CD4-positive, alpha-beta T cell treated with Interleukin-6 at 100 ng/mL for 8 hours (primary cell): ENCODE measurements around the gene RNF168.
"Not testable (repeated sequence)": the region's sequence is repeated elsewhere in the genome, so short reads cannot be mapped to it uniquely, and the experiment has no call there.

ENCODE experiments used
- DNase-seq: peaks from one replicate; pipeline ENCODE4 v3.0.0-alpha.2; 2020; ENCODE audit warnings: mixed read lengths, low spot score

RNF168 gene

GRCh38 chr3:196463804-196464203 is 39.8 kb downstream of the RNF168 start:
- DNase-seq = no peak

GRCh38 chr3:196463478-196463756 is 40.2 kb downstream of the RNF168 start:
- no peak for DNase-seq

GRCh38 chr3:196462680-196463477 is 40.7 kb downstream of the RNF168 start:
- not testable (repeated sequence) for DNase-seq

- DNase-seq = no peak
Observed at GRCh38 chr3:196458063-196458462, 45.5 kb downstream of the RNF168 start.

- DNase-seq = not testable (repeated sequence)
Observed at GRCh38 chr3:196457470-196457869, 46.1 kb downstream of the RNF168 start.

GRCh38 chr3:196454935-196455334 is 48.6 kb downstream of the RNF168 start:
- no peak for DNase-seq

- not testable (repeated sequence) for DNase-seq
Observed at GRCh38 chr3:196445391-196445790, 58.2 kb downstream of the RNF168 start.

DNA sequence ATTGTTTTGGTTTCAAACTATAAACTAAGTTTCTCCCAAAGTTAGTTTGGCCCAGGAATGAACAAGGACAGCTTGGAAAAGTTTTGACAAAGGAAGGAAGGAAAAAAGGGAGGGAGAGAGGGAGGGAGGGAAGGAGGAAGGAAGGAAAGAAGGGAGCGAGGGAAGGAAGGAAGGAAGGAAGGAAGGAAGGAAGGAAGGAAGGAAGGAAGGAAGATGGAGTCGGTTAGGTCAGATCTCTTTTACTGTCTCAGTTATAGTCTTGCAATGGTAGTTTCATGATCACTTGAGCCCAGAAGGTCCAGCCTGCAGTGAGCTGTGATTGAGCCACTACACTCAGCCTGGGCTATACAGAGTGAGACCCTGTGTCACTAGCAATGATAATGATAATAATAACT is 59.1 kb downstream of the RNF168 start:
- no peak for DNase-seq

- no peak for DNase-seq
Observed at GRCh38 chr3:196440696-196441095, 62.9 kb downstream of the RNF168 start.

- no peak for DNase-seq
Observed at GRCh38 chr3:196440041-196440537, 63.5 kb downstream of the RNF168 start.

DNA sequence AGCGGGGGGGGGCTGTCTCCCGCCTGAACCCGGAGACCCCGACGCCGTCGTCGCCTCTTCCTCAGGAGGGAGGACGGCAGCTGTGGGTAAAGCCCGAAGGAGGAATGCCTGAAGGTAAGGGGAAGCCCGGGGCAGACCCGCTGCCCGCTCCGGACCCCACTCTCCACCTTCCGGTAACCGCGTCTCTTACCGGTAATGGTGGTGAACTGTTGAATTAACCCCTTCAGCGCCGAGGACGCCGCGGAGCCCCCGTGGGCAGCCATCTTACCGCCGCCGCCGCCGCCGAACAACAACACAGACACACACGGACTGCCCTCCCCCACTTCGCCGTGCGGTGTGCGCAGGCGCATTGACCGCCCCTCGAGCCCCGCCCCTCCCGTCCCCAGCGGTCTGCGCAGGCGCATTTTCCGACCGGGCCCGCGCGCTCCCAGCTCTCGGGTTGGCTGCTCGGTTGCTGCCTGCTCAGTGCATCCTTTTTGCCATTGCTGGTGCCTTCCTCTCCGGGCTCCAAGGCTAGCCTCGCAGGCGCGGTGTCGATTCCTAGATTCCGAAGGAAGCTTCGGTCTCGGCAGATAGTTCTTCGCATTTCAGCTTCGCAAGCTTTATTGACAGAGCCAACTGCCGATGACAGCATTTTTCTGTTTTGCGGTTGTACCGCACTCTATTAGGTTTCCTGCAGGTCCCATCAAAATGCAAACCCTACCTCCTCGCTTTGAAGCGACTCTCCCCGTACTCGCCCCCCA is 71.3 kb downstream of the RNF168 start, which contains the start of gene UBXN7:
UBXN7 (minus strand) TSS at position 291 of the 743 bp plus-strand sequence; CDS start at position 263, 28 bp downstream.
- DNase-seq = peak; percentile 94

- DNase-seq = peak; percentile 15
Observed at GRCh38 chr3:196431181-196432136, 72.1 kb downstream of the RNF168 start.

GRCh38 chr3:196428041-196428440 is 75.5 kb downstream of the RNF168 start:
- DNase-seq = no peak

DNA sequence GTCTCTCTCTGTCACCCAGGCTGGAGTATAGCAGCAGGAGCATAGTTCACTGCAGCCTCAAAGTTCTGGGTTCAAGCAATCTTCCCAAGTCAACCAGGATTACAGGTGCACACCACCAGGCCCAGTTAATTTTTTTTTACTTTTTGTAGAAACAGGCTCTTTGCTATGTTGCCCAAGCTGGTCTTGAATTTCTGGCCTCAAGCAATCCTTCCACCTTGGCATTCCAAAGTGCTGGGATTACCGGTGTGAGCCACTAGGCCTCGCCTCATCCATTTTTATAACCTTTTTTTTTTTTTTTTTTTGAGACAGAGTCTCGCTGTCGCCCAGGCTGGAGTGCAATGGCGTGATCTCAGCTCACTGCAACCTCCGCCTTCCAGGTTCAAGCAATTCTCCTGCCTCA is 79.1 kb downstream of the RNF168 start:
- not testable (repeated sequence) for DNase-seq

- no peak for DNase-seq
Observed at GRCh38 chr3:196423044-196423781, 80.4 kb downstream of the RNF168 start.

DNA sequence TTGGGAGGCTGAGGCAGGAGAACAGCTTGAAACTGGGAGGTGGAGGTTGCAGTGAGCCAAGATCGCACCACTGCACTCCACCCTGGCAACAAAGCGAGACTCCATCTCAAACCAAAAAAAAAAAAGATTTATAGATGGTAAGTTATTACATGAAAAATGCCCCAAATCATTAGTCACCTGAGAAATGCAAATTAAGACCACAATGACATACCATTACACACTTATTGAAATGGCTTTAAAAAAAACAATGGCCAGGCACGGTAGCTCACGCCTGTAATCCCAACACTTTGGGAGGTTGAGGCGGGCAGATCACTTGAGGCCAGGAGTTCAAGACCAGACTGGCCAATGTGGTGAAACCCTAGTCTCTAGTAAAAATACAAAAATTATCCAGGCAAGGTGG is 81.9 kb downstream of the RNF168 start:
- DNase-seq = not testable (repeated sequence)

DNA sequence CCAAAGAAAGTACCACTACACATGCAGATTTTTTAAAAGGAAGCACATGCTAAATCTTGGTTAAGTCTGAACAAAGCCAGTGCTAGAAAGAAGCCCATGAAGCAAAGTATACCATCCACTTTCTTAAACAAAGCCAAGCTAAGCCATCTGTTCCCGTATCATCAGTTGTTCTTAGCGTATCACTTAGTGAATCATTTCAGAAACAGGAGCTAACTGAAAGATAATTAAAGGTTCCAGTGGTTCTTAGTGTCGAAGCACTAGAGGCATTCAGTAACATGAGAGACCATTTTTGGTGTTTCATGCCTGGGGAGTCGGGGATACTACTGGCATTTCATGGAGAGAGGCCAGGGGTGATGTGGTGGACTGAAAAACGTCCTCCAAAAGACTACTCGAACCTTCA is 84.2 kb downstream of the RNF168 start:
- no peak for DNase-seq
